H9 (cell line): ENCODE results near the gene FAM171A1. TPM values are rescaled to one million over a fixed set of nuclear protein-coding genes. Genes with fewer than 3 reads are reported as not detected.

Experiments used
- DNase-seq: peaks from one replicate; pipeline ENCODE4 v3.0.0-alpha.2; 2017
- H2AFZ ChIP-seq: one replicate; pipeline ENCODE4 v1.6.1; 2013; ENCODE audit warnings: mild to moderate bottlenecking, low read length, control low read depth, moderate library complexity
- H2AK5ac ChIP-seq: 2 replicates; pipeline ENCODE4 v1.6.1; 2013; ENCODE audit warnings: low read length, control low read depth, mixed read lengths; ENCODE audit not compliant: insufficient read length
- H2BK120ac ChIP-seq: one replicate; pipeline ENCODE4 v1.6.1; 2013; ENCODE audit warnings: low read depth, mild to moderate bottlenecking, low read length, control low read depth, inconsistent platforms; ENCODE audit not compliant: poor library complexity, severe bottlenecking
- H2BK12ac ChIP-seq: 2 replicates; pipeline ENCODE4 v1.6.1; 2013; ENCODE audit warnings: low read length, control low read depth, mixed read lengths, low read depth; ENCODE audit not compliant: insufficient read length
- H2BK15ac ChIP-seq: 2 replicates; pipeline ENCODE4 v1.6.1; 2013; ENCODE audit warnings: low read depth, low read length, control low read depth
- H2BK20ac ChIP-seq: one replicate; pipeline ENCODE4 v1.6.1; 2013; ENCODE audit warnings: low read depth, mild to moderate bottlenecking, low read length, control low read depth, inconsistent platforms; ENCODE audit not compliant: poor library complexity, severe bottlenecking
- H2BK5ac ChIP-seq: 2 replicates; pipeline ENCODE4 v1.6.1; 2013; ENCODE audit warnings: low read length, control low read depth, mixed read lengths; ENCODE audit not compliant: insufficient read length
- H3K14ac ChIP-seq: 2 replicates; pipeline ENCODE4 v1.6.1; 2013; ENCODE audit warnings: low read length, control low read depth; ENCODE audit not compliant: insufficient read depth
- H3K18ac ChIP-seq: 2 replicates; pipeline ENCODE4 v1.6.1; 2013; ENCODE audit warnings: low read depth, mild to moderate bottlenecking, mixed read lengths, low read length, control low read depth; ENCODE audit not compliant: insufficient read length
- H3K23ac ChIP-seq: 2 replicates; pipeline ENCODE4 v1.6.1; 2013; ENCODE audit warnings: low read length, control low read depth, mixed read lengths, low read depth; ENCODE audit not compliant: insufficient read length
- H3K23me2 ChIP-seq: 2 replicates; pipeline ENCODE4 v1.6.1; 2013; ENCODE audit warnings: low read depth, mild to moderate bottlenecking, mixed read lengths, low read length, control low read depth; ENCODE audit not compliant: insufficient read length, poor library complexity, severe bottlenecking
- H3K27ac ChIP-seq: 2 replicates; pipeline ENCODE4 v1.5.1; 2013; ENCODE audit warnings: low read length, control low read depth, mixed read lengths, low read depth; ENCODE audit not compliant: insufficient read length
- H3K27me3 ChIP-seq: 2 replicates; pipeline ENCODE4 v1.6.1; 2013; ENCODE audit warnings: low read length, control low read depth, inconsistent platforms; ENCODE audit not compliant: insufficient read depth
- H3K4ac ChIP-seq: 2 replicates; pipeline ENCODE4 v1.6.1; 2013; ENCODE audit warnings: low read depth, mild to moderate bottlenecking, control low read depth, inconsistent platforms, low read length, moderate library complexity
- H3K4me1 ChIP-seq: 2 replicates; pipeline ENCODE4 v1.6.1; 2013; ENCODE audit warnings: low read length, control low read depth, inconsistent platforms; ENCODE audit not compliant: insufficient read depth
- H3K4me2 ChIP-seq: 2 replicates; pipeline ENCODE4 v1.6.1; 2013; ENCODE audit warnings: low read length, control low read depth, mixed read lengths; ENCODE audit not compliant: insufficient read length, insufficient read depth
- H3K56ac ChIP-seq: 2 replicates; pipeline ENCODE4 v1.6.1; 2013; ENCODE audit warnings: low read depth, mild to moderate bottlenecking, mixed read lengths, low read length, control low read depth; ENCODE audit not compliant: insufficient read length
- H3K79me1 ChIP-seq: 2 replicates; pipeline ENCODE4 v1.6.1; 2013; ENCODE audit warnings: low read depth, mild to moderate bottlenecking, moderate library complexity, low read length, control low read depth, inconsistent platforms; ENCODE audit not compliant: insufficient read depth, poor library complexity, severe bottlenecking
- H3K79me2 ChIP-seq: 2 replicates; pipeline ENCODE4 v1.6.1; 2013; ENCODE audit warnings: low read length, control low read depth, inconsistent platforms; ENCODE audit not compliant: insufficient read depth
- H3K9ac ChIP-seq: 2 replicates; pipeline ENCODE4 v1.6.1; 2013; ENCODE audit warnings: low read length, control low read depth, mixed read lengths; ENCODE audit not compliant: insufficient read length; ENCODE audit errors: extremely low read depth
- H3K9me3 ChIP-seq: one replicate; pipeline ENCODE4 v1.6.1; 2013; ENCODE audit warnings: low read depth, low read length, inconsistent platforms; ENCODE audit not compliant: control insufficient read depth
- H3T11ph ChIP-seq: one replicate; pipeline ENCODE4 v1.6.1; 2013; ENCODE audit warnings: mild to moderate bottlenecking, low read length, control low read depth, inconsistent platforms
- H4K20me1 ChIP-seq: one replicate; pipeline ENCODE4 v1.6.1; 2013; ENCODE audit not compliant: control insufficient read depth, insufficient read length, insufficient read depth
- H4K5ac ChIP-seq: 2 replicates; pipeline ENCODE4 v1.6.1; 2013; ENCODE audit warnings: low read depth, mild to moderate bottlenecking, mixed read lengths, low read length, control low read depth; ENCODE audit not compliant: insufficient read length
- H4K8ac ChIP-seq: replicated peaks from 2 replicates; pipeline ENCODE4 v1.6.1; 2013; ENCODE audit warnings: low read length, control low read depth, mixed read lengths, low read depth; ENCODE audit not compliant: insufficient read length
- H4K91ac ChIP-seq: 2 replicates; pipeline ENCODE4 v1.6.1; 2013; ENCODE audit warnings: low read depth, mild to moderate bottlenecking, moderate library complexity, mixed read lengths, low read length, control low read depth; ENCODE audit not compliant: insufficient read length
- H3K27ac Mint-ChIP-seq, 3 experiments: 2 replicates in 2 of 3; 3 replicates in 1 of 3; pipeline ENCODE4 v1.8.0; 2020 to 2021; ENCODE audit warnings: mixed read lengths in 3 of 3, mild to moderate bottlenecking in 1 of 3, moderate library complexity in 1 of 3
- H3K27me3 Mint-ChIP-seq: 2 replicates; pipeline ENCODE4 v1.8.0; 2021; ENCODE audit warnings: low read depth, mild to moderate bottlenecking, moderate library complexity, mixed read lengths
- H3K36me3 Mint-ChIP-seq, 3 experiments: 2 replicates in 2 of 3; 3 replicates in 1 of 3; pipeline ENCODE4 v1.8.0; 2020 to 2021; ENCODE audit warnings: low read depth in 3 of 3, mixed read lengths in 3 of 3; ENCODE audit not compliant: insufficient read depth in 1 of 3
- H3K4me1 Mint-ChIP-seq, 2 experiments: 2 replicates each; pipeline ENCODE4 v1.8.0; 2020; ENCODE audit warnings: mixed read lengths in 2 of 2
- H3K4me3 Mint-ChIP-seq, 2 experiments: 2 replicates in 1 of 2; 3 replicates in 1 of 2; pipeline ENCODE4 v1.8.0; 2020 to 2021; ENCODE audit warnings: mild to moderate bottlenecking in 2 of 2, mixed read lengths in 2 of 2, moderate library complexity in 1 of 2
- H3K9me3 Mint-ChIP-seq, 2 experiments: 2 replicates in 1 of 2; 3 replicates in 1 of 2; pipeline ENCODE4 v1.8.0; 2020; ENCODE audit warnings: mild to moderate bottlenecking in 2 of 2, mixed read lengths in 2 of 2, moderate library complexity in 1 of 2
- WGBS: extraction: QIAGEN DNeasy Blood & Tissue Kit; methylation state at CpG from one replicate; pipeline ENCODE4 v1.1.7; 2013; ENCODE audit warnings: missing lambda C conversion rate, low lambda C conversion rate, mixed read lengths; ENCODE audit not compliant: insufficient read length; ENCODE audit errors: extremely low coverage; 5-methylcytosine and 5-hydroxymethylcytosine counted together
- total RNA-seq: library from RNA; stranded (reverse); gene quantifications from 2 replicates; pipeline ENCODE4 v1.2.1, GENCODE V29; 2021
- TF ChIP-seq, protein P1 (sequence below): fragments of 200-600 bp; sonication (generic); conservative IDR thresholded peaks from 3 replicates; pipeline ENCODE4 v1.8.0; 2021; ENCODE audit warnings: antibody characterized with exemption, mild to moderate bottlenecking

FAM171A1 gene
- total RNA-seq, 1 experiment from 2014 or later, result 37.4 TPM

DNA sequence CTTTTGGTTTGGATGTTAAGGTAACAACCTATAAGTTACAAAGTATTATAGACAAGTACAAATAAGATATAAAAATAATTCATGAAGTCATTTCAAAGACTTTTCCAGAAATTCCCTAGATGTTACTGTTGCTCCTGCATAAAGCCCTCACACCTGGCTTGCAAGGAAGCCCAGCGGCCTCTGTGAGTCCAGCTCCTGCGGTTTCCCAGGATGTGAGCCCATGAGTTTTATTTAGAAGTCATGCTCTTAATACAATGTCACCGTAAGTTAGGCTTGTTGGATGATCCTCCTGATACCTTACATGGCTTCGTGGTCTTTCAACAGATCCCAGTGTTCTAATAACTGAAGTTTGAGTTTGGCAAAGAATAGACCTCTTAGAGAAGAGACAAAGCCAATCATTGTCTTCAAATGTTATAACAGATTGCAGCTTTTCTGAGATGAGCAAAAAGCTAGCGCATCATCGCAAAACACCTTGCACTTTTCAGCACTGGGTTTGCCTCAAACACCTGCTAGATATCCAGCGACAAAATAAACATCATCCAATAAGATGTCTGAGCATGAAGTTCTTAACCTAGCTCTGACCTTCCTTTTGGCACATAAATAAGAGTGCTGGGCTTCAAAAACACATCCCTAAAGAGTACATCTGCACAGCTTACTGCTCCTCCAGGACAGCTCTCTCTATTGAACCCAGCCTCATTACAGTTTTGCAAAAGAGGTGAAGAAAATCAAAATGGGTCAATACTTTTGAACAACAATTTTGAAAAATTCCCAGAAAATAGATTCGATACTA, 3.6 kb downstream of the FAM171A1 start:
- no peak overlapping the region for H3K4ac ChIP-seq
- peaks cover 2 to 6% of the 10 kb centered on the region in 2 experiments; a peak in 2 of 5 replicates for H3K9me3 Mint-ChIP-seq
- no peak overlapping the region for H3K56ac ChIP-seq
- no peaks in the 10 kb centered on the region for H3K9me3 ChIP-seq
- peaks cover 20 to 28% of the 10 kb centered on the region in 2 experiments for H3K4me1 Mint-ChIP-seq
- H3K4me2 ChIP-seq, result no peak overlapping the region
- no peak overlapping the region for H4K8ac ChIP-seq
- peaks cover 6 to 16% (median 7%) of the 10 kb centered on the region in 3 experiments; a peak in 6 of 7 replicates for H3K36me3 Mint-ChIP-seq
- H3K27me3 Mint-ChIP-seq, result peaks cover 9% of the 10 kb centered on the region
- no peak overlapping the region for H3T11ph ChIP-seq
- H3K14ac ChIP-seq, result no peak overlapping the region
- H3K27ac Mint-ChIP-seq, result no peak overlapping the region
- H3K4me1 ChIP-seq, result peaks cover 3% of the 10 kb centered on the region; the same call in 1 of the 2 replicates
- H2AK5ac ChIP-seq, result no peak overlapping the region
- DNase-seq, result no peak
- no peak overlapping the region for H4K5ac ChIP-seq
- no peaks in the 10 kb centered on the region for H4K20me1 ChIP-seq
- peaks cover 6% of the 10 kb centered on the region; the same call in 1 of the 2 replicates for H3K79me2 ChIP-seq
- WGBS, result no CpG with 5 or more reads among the region's 8 CpGs
- H2BK20ac ChIP-seq, result no peak overlapping the region
- H3K27ac ChIP-seq, result no peak overlapping the region
- no peak overlapping the region for H4K91ac ChIP-seq
- H3K18ac ChIP-seq, result no peak overlapping the region
- H2BK120ac ChIP-seq, result no peak overlapping the region
- no peaks in the 10 kb centered on the region for H3K79me1 ChIP-seq
- no peak overlapping the region for H2AFZ ChIP-seq
- no peak overlapping the region for H2BK12ac ChIP-seq
- no peak overlapping the region for H2BK5ac ChIP-seq
- no peaks in the 10 kb centered on the region for H3K27me3 ChIP-seq
- no peak overlapping the region for H3K23ac ChIP-seq
- H3K4me3 Mint-ChIP-seq, result no peak overlapping the region
- H3K23me2 ChIP-seq, result peaks cover 11% of the 10 kb centered on the region
- TF ChIP-seq, protein P1, sequence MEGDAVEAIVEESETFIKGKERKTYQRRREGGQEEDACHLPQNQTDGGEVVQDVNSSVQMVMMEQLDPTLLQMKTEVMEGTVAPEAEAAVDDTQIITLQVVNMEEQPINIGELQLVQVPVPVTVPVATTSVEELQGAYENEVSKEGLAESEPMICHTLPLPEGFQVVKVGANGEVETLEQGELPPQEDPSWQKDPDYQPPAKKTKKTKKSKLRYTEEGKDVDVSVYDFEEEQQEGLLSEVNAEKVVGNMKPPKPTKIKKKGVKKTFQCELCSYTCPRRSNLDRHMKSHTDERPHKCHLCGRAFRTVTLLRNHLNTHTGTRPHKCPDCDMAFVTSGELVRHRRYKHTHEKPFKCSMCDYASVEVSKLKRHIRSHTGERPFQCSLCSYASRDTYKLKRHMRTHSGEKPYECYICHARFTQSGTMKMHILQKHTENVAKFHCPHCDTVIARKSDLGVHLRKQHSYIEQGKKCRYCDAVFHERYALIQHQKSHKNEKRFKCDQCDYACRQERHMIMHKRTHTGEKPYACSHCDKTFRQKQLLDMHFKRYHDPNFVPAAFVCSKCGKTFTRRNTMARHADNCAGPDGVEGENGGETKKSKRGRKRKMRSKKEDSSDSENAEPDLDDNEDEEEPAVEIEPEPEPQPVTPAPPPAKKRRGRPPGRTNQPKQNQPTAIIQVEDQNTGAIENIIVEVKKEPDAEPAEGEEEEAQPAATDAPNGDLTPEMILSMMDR, result no peak
- H2BK15ac ChIP-seq, result no peak overlapping the region
- no peak overlapping the region for H3K9ac ChIP-seq
